Measurements from ENCODE around the gene SPOCK1. TPM values are rescaled to one million over a fixed set of nuclear protein-coding genes. Genes with fewer than 3 reads are reported as not detected.

Gene SPOCK1
- total RNA-seq, 1 experiment from 2014 or later: 58.9 TPM

GRCh38 chr5:137228816-137229215, 270.3 kb downstream of the SPOCK1 start:
- no peak for DNase-seq (ENCODE audit: low read depth)

DNA sequence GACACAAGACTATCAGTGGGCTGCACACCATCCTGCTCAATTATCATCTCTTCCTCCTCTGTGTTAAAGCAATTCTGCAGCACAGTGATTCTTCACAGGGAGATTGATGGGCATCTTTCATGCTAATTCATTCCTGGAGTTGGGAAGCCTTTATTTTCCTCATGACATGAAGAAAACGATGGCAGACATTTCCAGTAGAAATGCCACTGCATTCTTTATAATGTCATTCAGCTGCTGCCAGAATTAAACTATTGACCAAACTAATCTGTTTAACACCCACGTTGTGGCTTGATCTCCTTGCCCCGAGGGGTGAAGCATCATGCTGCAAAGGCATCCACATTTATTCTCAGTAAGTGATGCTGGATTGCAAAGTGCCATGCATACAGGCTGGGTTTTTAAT, 273.0 kb downstream of the SPOCK1 start:
- DNase-seq (ENCODE audit: low read depth): peak; percentile 41

- no peak for DNase-seq (ENCODE audit: low read depth)
Observed at GRCh38 chr5:137223324-137224295, 275.5 kb downstream of the SPOCK1 start.

GRCh38 chr5:137221943-137222342, 277.2 kb downstream of the SPOCK1 start:
- no peak for DNase-seq (ENCODE audit: low read depth)

DNA sequence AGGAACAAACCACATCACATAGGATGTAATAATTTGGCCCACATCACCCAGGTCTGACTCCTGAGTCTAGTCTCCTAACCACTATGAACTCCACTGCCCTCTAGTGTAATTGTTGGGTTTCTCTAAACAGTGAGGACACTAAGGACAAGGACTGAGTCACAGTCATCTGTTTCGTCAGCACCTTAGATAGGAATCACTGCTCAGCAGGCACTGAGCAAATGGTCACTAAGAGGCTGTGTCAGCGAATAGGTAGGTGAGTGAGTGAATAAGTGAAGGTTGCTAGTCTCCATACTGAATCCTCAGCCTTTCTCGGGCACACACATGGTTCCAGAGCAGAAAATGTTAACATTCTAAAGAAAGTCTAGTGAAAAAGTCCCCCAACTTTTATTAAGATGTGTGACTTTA, 278.6 kb downstream of the SPOCK1 start:
- peak; percentile 86 for DNase-seq (ENCODE audit: low read depth)

DNA sequence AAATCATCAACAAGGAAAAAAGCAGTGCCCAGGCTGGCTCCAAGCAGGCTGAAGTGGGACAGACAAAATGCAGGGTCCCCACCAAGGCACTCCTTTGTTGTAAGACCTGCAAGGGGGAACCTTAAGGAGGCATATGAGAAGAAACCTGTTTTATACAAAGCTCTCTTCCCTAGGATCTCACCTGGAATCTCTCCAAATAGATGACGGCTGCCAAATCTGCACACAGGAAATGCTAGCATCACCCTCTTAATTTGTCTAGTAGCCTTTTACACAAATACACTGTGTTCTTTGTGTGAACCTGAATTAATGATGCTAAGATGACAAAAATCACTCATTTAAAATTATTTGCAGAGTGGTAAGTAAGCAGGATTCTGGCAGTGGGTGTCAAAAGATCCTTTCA, 280.2 kb downstream of the SPOCK1 start:
- peak; percentile 26 for DNase-seq (ENCODE audit: low read depth)

DNA sequence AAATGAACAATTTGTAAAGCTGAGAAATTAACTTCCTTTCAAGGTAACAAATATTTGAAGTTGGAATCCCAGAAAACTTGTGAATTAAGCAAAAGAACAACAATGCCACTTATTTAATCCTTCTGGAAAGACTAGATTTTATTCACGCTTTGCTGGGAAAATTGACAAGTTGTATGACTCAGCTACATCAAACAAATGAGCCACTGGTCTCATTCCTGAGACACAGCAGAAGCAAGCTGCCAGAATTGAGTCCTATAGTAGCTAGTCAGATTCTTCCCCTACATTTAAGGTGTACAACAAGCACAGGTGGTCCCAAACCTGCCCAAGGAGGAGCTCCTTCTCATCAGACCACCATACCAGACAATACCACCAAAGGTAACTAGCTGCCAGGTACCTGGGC, 280.7 kb downstream of the SPOCK1 start:
- peak; percentile 65 for DNase-seq (ENCODE audit: low read depth)

DNA sequence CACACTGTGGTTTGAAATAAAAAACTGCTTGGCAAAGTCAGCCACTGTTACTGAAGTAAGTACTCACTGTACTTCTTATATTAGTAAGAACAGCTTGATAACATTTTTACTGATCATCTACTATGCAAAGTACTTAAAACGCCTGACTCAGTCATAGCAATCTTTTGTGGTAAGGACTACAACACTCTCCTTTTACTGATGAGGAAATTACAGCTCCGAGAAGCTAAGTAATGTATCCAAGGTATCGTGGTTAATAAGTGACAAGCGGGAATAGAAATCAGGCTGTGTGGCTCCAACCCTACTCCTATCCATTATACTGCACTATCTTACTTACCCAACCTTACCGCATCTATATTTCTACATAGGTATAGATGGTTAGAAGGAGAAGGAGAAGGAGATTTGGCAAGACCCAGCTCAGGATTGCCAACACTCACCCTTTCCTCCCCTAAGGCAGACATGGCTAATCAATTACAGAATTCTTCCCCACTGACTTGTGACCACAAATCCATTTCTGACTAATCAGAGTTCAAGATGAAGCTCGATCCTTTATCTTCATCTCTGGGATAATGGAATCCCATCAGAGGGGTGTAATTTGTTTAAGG, 281.4 kb downstream of the SPOCK1 start:
- DNase-seq (ENCODE audit: low read depth): peak; percentile 72

GRCh38 chr5:137216976-137217598, 282.0 kb downstream of the SPOCK1 start:
- no peak for DNase-seq (ENCODE audit: low read depth)

- DNase-seq (ENCODE audit: low read depth): peak; percentile 31
Observed at GRCh38 chr5:137215780-137216179, 283.3 kb downstream of the SPOCK1 start.

DNA sequence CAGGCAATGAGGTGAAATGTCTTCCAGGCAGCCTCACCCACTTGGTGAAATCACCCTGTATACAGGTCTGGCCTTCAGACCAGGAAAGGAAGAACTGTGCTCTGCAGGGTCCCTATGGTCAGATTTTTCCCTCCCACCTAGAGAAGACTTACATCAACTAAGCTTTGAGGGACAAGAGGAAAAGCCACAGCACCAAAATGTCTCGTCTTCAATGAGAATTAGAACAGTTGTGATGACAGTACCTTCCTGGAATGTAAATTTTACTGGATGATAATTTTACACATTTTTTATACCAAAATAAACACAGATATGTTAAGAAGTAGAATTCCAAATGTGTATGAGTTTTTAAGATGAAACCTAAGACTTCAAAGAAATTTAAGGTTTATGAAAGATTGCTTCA, 283.9 kb downstream of the SPOCK1 start:
- no peak for DNase-seq (ENCODE audit: low read depth)

- DNase-seq (ENCODE audit: low read depth): no peak
Observed at GRCh38 chr5:137214446-137215189, 284.5 kb downstream of the SPOCK1 start.

- no peak for DNase-seq (ENCODE audit: low read depth)
Observed at GRCh38 chr5:137212471-137212870, 286.7 kb downstream of the SPOCK1 start.

- no peak for DNase-seq (ENCODE audit: low read depth)
Observed at GRCh38 chr5:137209232-137209809, 289.8 kb downstream of the SPOCK1 start.

DNA sequence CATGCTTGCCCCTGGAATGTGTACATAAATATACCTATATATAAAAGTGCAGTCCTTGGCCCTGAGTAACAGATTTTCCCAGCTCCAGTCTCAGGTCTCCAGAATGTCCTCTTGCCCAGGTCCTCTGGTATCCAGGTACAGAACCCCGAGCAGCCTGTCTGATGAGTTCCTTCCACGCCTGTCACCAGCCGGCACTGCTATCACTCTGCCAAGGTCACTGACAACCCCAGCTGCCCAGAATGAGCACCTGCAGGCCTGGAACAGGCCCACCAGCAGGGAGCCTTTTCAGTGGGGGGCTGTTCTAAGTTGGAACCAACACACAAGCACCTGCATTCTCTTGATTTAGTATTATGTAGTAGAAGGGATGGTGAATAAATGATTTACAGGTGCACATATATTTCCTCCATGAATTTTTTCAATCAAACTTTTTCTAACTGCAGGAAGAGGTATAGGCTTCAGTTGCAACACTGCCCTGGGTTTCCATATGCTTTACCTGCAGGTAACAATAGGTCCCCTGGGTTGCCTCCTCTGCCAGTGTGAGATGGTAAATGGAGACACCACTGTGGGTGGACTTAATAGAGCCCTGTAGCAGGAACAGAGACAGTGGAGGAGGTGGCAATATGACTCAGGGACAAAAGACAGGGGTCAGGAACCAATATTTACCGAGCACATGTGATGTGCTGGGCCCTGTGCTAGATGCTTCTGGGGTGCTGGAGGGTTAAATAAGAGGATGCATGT, 291.9 kb downstream of the SPOCK1 start:
- DNase-seq (ENCODE audit: low read depth): no peak

GRCh38 chr5:137206030-137206715, 293.0 kb downstream of the SPOCK1 start:
- DNase-seq (ENCODE audit: low read depth): peak; percentile 82

DNA sequence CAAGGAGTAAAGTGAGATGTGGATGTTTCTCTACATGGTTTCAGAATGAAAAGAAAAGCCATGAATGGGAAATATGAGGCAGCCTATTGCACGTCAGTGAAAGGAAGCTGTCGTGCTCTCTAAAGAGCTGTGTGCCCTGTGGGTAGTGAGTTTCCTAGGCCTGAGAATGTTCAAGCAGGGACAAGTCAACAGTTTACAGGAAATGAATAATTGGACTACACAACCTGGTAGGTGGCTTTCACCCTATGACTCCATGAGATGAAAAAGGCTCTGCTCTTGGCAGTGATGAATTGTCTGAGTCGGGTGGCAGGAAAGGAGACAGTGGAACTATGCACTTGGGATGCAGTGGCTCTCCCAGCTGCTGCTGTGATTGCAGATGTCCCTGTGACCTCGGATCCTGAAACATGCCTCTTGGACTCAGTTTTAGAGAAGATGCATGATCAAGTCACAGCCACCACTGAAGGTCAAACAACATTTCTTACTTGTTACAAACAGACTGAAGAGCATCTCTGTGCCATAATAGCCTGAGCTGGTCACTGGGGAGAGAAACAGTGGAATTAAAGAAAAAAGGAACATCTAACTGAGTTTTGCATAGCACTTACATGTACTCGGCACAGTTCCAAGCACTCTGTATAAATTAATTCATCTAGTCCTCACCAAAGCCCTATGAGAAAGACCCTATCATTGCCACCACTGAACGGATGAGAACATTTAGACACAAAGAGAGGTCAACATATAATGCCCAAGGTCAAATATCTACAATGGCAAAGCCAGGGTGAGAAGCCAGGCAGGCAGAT, 293.7 kb downstream of the SPOCK1 start:
- peak; percentile 66 for DNase-seq (ENCODE audit: low read depth)

GRCh38 chr5:137203011-137203632, 296.0 kb downstream of the SPOCK1 start:
- DNase-seq (ENCODE audit: low read depth): no peak

DNA sequence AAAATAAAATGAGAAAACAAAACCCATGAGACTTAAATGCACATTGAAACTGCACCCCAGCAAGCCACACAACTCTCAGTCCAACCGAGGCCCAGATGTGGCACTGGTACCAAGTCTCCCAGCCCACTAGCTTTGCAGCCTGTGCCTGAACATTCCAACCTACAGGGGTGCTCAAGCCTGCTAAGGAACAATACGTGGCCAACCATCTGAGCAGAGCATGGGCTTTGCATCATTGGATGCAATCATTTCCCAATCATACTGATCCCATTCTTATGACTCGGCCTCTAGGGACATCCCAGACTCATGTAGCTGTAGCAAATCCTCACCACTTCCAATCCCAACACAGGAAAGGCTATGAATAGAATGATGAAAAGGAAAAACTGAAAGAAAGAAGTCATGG, 297.2 kb downstream of the SPOCK1 start:
- peak; percentile 58 for DNase-seq (ENCODE audit: low read depth)

All from RPMI7951 (cell line).